ENCODE measurements around the gene KCNJ1. TPM values are rescaled to one million over a fixed set of nuclear protein-coding genes. Genes with fewer than 3 reads are reported as not detected.

Gene KCNJ1
- total and polyA plus RNA-seq, 2 of the 8 experiments (the other 6 are each of a cell fraction or from before 2014, with no cell fraction given): 0.17 to 0.23 TPM

DNA sequence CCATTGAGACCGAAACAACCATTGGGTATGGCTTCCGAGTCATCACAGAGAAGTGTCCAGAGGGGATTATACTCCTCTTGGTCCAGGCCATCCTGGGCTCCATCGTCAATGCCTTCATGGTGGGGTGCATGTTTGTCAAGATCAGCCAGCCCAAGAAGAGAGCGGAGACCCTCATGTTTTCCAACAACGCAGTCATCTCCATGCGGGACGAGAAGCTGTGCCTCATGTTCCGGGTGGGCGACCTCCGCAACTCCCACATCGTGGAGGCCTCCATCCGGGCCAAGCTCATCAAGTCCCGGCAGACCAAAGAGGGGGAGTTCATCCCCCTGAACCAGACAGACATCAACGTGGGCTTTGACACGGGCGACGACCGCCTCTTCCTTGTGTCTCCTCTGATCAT lies 44.6 kb upstream of the KCNJ1 start:
- no peaks in the 10 kb centered on the region for H3K79me2 ChIP-seq (ENCODE audit: control insufficient read depth in 1 of 2, insufficient read depth in 2 of 2, low read length in 2 of 2)
- no peaks in the 10 kb centered on the region for H4K20me1 ChIP-seq (replicated peaks in 1 of 2; ENCODE audit: control insufficient read depth in 1 of 2, insufficient read depth in 2 of 2, low read length in 2 of 2)
- DNase-seq (ENCODE audit: low read depth in 1 of 2, low spot score in 2 of 2) (no peak), FAIRE-seq (no peak)
- H2AK5ac ChIP-seq (ENCODE audit: low read depth, low read length): no peak overlapping the region
- H2BK12ac ChIP-seq (ENCODE audit: low read depth, low read length): no peak overlapping the region
- no peak overlapping the region for H4K5ac ChIP-seq (ENCODE audit: insufficient read length, low read depth, low read length)
- no peak overlapping the region for H4K8ac ChIP-seq (ENCODE audit: extremely low read depth, insufficient read depth, low read length)
- no peak overlapping the region for H4K91ac ChIP-seq (replicated peaks; ENCODE audit: insufficient read length, low read length)
- no peak overlapping the region for H2AFZ ChIP-seq (ENCODE audit: low read length)
- H2BK5ac ChIP-seq (ENCODE audit: low read depth, low read length): no peak overlapping the region
- TF ChIP-seq CBX8 (IDR thresholded peaks at IDR 0.05; ENCODE audit: borderline replicate concordance, low read depth, low read length): no peak
- TF ChIP-seq SP2 (IDR thresholded peaks at IDR 0.05; ENCODE audit: low read length): no peak
- TF ChIP-seq RBBP5 (IDR thresholded peaks at IDR 0.05; ENCODE audit: borderline replicate concordance, low read depth, low read length): no peak
- no peak for TF ChIP-seq FOSL1 (IDR thresholded peaks at IDR 0.05; ENCODE audit: insufficient read depth, low read depth, low read length)
- TF ChIP-seq, protein P1, sequence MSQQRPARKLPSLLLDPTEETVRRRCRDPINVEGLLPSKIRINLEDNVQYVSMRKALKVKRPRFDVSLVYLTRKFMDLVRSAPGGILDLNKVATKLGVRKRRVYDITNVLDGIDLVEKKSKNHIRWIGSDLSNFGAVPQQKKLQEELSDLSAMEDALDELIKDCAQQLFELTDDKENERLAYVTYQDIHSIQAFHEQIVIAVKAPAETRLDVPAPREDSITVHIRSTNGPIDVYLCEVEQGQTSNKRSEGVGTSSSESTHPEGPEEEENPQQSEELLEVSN (IDR thresholded peaks at IDR 0.05): no peak
- TF ChIP-seq BACH1 (IDR thresholded peaks at IDR 0.05; ENCODE audit: low read length): no peak
- no peak for TF ChIP-seq EP300 (IDR thresholded peaks at IDR 0.05; ENCODE audit: borderline replicate concordance in 1 of 2, low read depth in 2 of 2, low read length in 2 of 2)
- TF ChIP-seq POLR2AphosphoS5 (IDR thresholded peaks at IDR 0.05; ENCODE audit: low read depth, low read length): no peak
- no peak for TF ChIP-seq RFX5 (IDR thresholded peaks at IDR 0.05; ENCODE audit: borderline replicate concordance, low read depth, low read length)
- no peak for TF ChIP-seq POLR2A (IDR thresholded peaks at IDR 0.05; ENCODE audit: control extremely low read depth in 1 of 2, low read depth in 2 of 2, low read length in 2 of 2)
- TF ChIP-seq SP1 (IDR thresholded peaks at IDR 0.05; ENCODE audit: low read depth, low read length): no peak
- no peak overlapping the region for H3K27ac ChIP-seq (ENCODE audit: low read depth, low read length)
- H3K23me2 ChIP-seq (ENCODE audit: low read depth, low read length): peaks cover 8% of the 10 kb centered on the region; the same call in 1 of the 2 replicates
- no peak overlapping the region for H3K56ac ChIP-seq (replicated peaks; ENCODE audit: insufficient read length, low read depth, low read length)
- H3K9me3 ChIP-seq (ENCODE audit: insufficient read depth in 2 of 2, low read depth in 1 of 2, low read length in 1 of 2): peaks cover 0 to 4% of the 10 kb centered on the region in 2 experiments; a peak in 1 of 4 replicates
- 99% methylated on average over 11 of the region's 18 CpGs; no CpG with 5 or more reads in 1 of the 2 experiments for WGBS, 2 experiments (ENCODE audit: extremely low coverage in 1 of 2, insufficient coverage in 1 of 2, insufficient read length in 1 of 2, insufficient replicate concordance in 2 of 2, low coverage in 1 of 2, low lambda C conversion rate in 2 of 2, missing lambda C conversion rate in 1 of 2)
- H3K79me1 ChIP-seq (ENCODE audit: low read depth, low read length): no peaks in the 10 kb centered on the region
- ChIA-PET CTCF (ENCODE audit: partially characterized antibody) (interaction anchor here (0.8 to 14.9 kb wide), 4 partner anchors 13 to 26 kb away, joined by 3 to 332 read pairs (median 56); partner anchors contain the start of genes KCNJ5 and TP53AIP1), POLR2A (ENCODE audit: partially characterized antibody) (no interaction called here)
- H3K4me3 ChIP-seq (ENCODE audit: extremely low read depth in 1 of 4, insufficient read depth in 2 of 4, low read depth in 3 of 4, low read length in 4 of 4): no peak overlapping the region
- H3K4me2 ChIP-seq (ENCODE audit: insufficient read depth in 1 of 2, low read depth in 2 of 2, low read length in 2 of 2): no peak overlapping the region
- no peak overlapping the region for H3K23ac ChIP-seq (ENCODE audit: insufficient read length)
- H3K18ac ChIP-seq (ENCODE audit: extremely low read depth, low read length): no peak overlapping the region
- H2BK20ac ChIP-seq (ENCODE audit: low read length): no peak overlapping the region
- no peak overlapping the region for H3K9ac ChIP-seq (replicated peaks in 1 of 4; ENCODE audit: extremely low read depth in 1 of 4, low read depth in 3 of 4, low read length in 3 of 4)
- H2BK15ac ChIP-seq (ENCODE audit: low read length): no peak overlapping the region
- H3K27me3 ChIP-seq (replicated peaks in 1 of 4; ENCODE audit: control insufficient read depth in 3 of 4, extremely low read depth in 1 of 4, insufficient read depth in 3 of 4, low read length in 3 of 4): peaks cover 0 to 15% (median 8%) of the 10 kb centered on the region in 4 experiments; a peak in 5 of 7 replicates
- no peak overlapping the region for H3K4ac ChIP-seq (replicated peaks; ENCODE audit: insufficient read length, low read depth, low read length)
- H3K14ac ChIP-seq (ENCODE audit: insufficient read length): no peak overlapping the region
- H3K36me3 ChIP-seq (ENCODE audit: control insufficient read depth in 2 of 4, insufficient read depth in 4 of 4, low read length in 3 of 4): no peaks in the 10 kb centered on the region
- H2BK120ac ChIP-seq (replicated peaks; ENCODE audit: low read depth, low read length): no peak overlapping the region
- no peaks in the 10 kb centered on the region for H3K4me1 ChIP-seq (replicated peaks in 1 of 4; ENCODE audit: control insufficient read depth in 3 of 4, insufficient read depth in 4 of 4, low read length in 3 of 4)

All from H1 (cell line).